ENCODE results near the gene HELZ2.
"Not testable (repeated sequence)": the region's sequence is repeated elsewhere in the genome, so short reads cannot be mapped to it uniquely, and the experiment has no call there.

The HELZ2 gene

DNA sequence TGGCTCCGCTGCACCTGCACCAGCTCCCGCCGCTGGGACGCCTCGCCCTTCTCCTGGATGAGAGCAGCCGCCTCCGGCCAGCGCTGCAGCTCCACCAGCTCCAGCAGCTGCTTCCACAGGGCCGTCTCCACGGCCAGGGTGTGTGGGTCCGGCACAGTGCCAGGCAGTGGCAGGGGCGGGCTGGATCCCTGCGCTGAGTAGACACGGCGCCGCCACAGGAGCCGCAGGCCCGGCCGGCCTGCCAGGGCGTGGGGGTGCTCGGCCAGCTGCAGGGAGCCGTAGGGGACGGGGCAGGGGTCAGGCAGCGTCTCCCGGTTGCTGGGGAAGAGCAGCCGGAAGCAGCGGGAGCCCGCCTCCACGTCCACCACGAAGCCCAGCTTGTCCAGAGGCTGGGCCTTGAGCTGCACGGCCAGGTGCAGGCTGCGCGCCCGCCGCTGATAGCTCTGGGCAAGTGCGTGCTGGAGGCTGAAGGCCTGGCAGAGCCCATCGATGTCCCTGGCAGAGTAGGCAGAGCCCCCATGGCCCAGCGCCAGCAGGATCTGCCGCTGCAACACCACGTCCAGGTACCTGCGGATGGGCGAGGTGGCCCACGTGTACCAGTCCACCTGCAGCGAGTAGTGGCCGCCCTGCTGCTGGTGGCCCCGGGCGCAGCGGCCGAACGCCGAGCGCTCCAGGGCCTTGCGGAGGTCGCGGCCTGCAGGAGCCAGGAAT lies 10.7 kb downstream of the HELZ2 start:
- no peak for FAIRE-seq

DNA sequence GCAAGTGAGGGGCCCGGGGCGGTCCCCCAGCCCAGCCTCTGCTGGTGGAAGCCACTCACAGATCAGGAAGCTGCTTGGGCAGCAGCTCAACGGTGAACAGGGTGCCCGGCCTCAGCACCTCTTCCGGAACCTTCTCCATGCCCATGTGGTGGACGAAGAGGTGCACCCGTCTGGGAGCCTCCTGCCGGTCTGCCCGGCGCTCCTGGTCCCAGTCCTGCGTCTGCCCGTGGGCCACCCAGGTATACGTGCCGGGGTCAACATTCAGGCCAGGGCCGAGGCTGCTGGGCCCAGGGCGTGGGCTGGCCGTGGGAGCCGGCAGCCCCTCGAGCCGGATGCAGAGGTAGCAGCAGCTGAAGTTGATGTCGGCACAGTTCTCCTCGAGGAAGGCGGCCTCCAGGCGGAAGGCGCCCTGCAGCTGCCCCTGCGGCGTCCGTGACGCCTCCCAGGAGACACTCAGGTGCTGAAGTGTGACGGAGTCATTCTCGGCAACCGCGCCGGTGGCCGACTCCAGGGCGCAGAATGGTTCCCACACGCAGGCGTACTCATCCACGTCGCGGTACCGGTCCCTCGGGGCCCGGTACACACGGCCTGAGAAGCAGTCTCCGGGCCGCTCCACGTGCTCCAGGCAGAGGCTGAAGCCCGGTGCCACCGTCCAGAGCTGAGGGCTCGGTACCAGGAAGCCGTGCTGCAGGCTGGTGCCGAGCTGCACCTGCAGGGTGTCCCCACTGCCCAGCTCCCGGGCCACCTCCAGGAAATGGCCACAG lies 11.4 kb downstream of the HELZ2 start:
- no peak for FAIRE-seq

DNA sequence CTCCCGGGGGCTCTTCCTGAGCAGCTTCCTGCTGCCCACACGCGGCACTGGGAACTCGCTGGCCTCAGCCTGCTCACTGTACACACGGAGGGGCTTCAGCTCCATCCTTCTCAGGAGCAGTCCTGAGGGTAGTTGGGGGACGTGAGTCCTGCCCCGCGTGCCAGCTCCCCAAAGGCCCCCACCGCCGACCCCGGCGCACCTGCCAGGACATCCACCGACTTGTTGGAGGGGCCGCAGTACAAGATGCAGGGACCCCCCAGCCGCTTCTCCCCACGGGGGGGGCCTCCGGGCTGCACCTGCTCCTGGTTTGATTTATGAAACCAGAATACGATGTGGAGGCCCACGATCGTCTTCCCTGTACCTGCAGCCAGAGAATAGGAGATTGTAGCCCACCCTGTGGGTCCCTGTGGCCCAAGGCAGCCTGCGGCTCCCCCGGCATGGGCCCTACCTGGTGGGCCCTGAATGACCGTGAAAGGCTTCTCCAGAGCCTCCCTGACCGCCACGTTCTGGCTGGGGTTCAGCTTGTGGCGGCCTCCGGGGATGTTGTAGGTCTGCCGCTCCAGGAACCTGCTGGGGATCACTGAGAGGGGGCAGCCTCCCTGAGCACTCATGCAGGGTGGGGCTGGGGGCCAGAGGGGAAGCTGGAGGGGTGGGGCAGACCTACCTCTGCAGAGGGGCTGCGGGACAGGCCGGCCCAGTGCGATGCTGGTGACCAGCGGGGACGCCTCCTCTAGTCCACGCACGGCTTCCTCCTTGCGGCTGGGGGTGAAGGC lies 12.2 kb downstream of the HELZ2 start:
- FAIRE-seq = no peak

DNA sequence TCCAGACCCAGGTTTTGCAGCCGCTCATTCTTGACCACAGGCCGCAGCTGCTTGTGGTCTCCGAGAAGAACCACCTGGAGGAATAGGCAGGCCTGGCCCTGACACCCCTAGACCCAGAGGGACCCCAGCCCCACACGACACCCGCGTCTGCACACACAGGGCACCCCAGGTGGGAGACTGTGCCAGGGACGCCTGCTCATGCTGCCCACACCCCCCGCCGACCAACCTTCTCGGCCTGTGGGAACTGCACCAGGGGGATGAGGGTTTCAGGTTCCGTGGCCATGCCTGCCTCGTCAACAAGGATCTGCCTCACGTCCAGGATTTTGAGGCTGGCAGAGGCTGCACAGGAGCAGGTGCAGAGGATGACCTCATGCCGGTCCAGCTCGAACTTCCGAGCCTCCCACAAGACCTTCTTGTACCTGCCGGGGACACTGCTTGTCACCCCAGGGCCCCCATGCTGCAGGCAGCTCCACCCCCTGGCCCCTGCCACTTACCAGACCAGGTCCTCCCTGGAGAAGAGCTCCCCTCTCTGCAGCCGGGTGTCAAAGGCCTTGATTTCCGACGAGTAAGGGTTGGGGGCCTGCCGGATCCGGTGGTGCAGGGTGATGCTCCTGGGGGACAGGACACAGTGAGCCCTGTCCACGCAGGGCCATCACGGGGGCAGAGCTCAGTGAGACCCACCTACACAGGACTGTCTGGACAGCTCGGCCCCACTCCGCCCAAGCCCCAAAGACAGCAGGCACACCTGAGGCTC lies 13.0 kb downstream of the HELZ2 start:
- FAIRE-seq = no peak

DNA sequence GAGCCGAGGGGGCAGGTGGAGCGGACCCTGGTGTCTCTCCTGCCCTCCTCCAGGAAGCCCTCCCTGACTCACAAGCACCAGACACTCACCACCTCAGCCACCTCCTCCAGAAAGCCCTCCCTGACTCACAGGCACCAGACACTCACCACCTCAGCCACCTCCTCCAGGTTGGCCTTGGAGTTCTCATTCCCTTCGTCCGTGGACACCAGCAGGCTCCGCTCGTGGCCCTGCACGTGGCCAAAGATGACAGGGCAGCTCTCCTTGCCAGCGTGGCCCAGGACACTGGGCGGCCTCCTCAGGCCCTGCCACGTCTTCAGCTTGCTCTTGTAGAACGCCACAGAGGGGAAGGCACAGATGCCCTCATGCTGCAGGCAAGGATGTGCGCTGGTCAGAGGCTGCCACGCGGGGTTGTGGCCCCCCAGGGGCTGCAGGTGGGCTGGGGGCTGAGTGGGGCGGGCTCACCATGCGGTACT lies 13.7 kb downstream of the HELZ2 start:
- no peak for FAIRE-seq

DNA sequence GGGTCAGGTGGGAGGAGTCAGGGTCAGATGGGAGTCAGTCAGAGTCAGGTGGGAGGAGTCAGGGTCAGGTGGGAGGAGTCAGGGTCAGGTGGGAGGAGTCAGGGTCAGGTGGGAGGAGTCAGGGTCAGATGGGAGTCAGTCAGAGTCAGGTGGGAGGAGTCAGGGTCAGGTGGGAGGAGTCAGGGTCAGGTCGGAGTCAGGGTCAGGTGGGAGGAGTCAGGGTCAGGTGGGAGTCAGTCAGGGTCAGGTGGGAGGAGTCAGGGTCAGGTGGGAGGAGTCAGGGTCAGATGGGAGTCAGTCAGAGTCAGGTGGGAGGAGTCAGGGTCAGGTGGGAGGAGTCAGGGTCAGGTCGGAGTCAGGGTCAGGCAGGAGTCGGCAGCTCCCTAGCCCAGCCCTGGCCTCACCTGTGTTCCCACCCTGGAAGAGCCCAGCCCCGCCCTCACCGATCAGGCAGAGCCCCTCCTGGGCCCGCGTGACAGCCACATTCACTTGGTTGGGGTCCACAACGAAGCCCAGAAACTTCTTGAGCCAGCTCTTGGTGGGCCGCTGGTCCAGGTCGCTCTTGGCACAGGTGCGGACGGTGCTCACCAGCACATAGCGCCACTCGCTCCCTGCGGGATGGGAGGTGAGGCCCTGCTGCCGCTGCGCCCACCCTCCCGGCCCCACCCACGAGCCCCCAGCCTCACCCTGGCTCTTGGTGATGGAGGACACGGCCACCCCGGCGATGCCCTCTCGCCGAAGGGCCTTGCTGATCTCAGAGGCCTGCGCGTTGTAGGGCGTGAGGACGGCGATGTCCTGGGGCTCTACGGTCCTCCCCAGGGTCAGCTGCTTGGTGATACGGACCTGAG lies 14.3 kb downstream of the HELZ2 start:
- not testable (repeated sequence) for FAIRE-seq

DNA sequence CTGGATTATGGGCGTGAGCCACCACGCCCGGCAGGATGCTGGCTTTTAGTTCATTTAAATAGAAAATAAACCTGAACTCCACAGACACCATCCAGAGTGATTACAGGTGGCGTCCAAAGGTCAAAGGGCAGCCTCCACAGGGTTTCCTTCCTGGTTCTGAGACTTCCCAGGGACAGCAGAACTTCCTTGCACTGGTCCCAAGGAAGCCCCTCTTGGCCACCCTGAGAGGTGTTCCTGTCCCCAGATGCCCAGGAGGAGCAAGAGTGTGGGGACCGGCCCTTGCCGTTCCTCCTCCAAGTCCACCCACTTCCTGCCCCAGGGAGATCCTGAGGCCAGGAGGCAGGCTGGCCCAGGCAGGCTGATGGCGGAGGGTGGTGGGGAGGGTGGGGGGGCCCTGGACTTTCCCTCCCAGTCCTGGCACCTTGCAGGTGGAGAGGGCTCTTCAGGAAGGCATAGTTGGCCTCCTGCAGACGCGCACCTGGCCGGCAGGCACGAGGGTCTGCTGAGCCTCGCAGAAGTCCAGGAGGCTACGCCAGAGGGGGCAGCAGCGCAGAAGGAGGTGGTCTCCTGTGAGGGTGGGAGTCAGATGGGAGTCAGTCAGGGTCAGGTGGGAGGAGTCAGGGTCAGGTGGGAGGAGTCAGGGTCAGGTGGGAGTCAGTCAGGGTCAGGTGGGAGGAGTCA lies 15.1 kb downstream of the HELZ2 start:
- FAIRE-seq = no peak

DNA sequence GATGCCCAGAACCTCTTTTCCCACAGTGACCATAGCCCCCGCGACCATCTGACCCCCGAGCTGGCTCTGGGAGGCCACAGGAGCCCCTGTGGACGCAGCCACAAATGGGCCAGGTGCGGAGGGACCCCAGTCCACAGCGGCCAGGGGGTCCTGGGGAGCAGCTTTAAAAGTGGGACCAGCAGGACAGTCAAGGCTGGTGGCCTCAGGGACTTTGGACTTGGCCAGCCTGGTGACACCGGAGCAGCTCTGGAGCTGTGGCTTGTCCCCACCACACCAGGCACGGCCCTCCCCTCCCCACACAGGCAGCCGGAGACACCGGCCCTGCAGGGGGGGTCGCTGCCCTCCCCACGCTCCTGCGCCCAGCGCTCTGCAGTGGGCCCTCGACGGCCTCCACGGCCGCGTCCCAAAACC lies 16.6 kb downstream of the HELZ2 start:
- FAIRE-seq = no peak

DNA sequence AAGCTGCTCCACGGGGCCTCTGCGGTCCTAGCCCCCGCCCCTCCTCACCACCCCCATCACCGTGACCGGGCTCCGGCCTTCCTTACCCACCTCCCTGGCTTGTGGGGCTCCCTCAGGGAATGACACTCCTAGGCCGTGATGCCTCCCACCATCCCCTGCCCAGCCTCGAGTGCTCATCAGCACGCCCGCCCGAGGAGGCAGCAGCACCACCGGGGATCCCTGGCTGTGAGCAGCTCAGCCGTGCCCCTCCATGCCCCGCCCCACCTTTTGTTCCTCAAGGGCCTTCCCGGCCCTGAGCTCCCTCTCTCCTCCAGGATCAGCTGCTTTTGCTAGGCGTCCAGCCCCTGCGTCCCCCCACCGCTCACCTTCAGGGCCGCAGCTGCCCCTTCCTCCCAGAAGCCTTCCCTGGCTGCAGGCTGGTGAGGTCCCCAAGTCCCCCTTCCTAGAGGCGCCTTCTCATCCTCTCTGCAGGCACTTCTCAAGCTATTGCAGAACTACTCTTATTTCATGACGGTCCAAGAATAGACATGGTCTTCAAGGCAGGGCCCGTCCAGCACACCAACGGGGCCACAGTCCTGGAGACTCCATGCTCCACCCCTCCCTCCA lies 17.1 kb downstream of the HELZ2 start:
- FAIRE-seq = no peak

DNA sequence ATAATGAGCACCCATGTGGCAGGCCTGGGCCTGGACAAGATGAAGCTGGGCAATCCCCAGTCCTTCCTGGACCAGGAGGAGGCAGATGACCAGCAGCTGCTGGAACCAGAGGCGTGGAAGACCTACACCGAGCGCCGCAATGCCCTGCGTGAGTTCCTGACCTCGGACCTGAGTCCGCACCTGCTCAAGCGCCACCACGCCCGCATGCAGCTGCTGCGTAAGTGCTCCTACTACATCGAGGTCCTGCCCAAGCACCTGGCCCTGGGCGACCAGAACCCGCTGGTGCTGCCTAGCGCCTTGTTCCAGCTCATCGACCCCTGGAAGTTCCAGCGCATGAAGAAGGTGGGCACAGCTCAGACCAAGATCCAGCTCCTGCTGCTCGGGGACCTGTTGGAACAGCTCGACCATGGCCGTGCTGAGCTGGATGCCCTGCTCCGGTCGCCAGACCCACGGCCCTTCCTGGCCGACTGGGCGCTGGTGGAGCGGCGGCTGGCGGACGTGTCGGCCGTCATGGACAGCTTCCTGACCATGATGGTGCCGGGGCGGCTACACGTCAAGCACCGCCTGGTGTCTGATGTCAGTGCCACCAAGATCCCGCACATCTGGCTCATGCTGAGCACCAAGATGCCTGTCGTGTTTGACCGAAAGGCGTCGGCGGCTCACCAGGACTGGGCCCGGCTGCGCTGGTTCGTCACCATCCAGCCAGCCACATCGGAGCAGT lies 18.2 kb downstream of the HELZ2 start:
- FAIRE-seq = no peak

DNA sequence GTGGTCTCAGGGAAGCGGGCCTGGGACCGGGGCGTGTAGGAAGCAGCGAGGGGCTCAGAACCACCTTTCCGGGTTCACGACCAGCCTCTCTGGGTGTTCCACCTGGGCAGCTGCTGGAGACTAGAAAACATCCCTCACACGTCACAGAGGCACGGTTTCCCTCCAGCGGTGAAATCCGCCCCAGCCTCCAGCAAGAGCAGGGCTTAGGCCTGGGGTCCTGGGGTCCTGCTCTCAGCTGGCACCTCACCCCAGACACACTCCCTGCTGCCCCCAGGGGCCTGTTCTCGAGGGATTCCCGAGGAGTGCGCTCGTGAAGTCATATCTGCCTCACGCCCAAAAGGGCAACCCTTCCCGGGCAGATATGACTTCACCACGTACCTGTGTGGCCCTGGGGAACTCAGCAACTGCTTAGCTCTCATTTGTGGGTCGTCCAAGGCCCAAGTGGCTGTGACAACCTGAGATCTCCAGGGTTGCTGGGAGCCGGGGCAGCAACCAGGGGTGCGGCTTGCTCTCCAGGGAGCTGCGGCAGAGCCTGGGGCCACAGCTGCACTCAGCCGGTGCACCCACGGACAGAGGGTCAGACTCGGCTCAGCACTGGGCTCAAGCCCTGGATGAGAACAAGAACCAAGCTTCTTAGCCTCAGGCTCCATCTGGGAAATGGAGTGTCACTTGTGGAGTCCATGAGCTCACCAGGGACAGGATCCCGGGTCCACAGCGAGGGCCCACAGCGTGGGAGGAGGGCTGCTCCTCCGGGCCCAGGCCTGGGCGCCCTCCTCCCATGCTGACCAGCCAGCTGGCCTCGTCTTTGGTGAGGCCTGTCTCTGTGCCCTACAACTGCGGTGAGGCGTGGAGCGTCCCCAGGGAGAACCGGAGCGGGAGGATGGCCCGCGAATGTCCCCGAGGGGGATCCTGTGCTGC lies 19.4 kb downstream of the HELZ2 start:
- FAIRE-seq = no peak

DNA sequence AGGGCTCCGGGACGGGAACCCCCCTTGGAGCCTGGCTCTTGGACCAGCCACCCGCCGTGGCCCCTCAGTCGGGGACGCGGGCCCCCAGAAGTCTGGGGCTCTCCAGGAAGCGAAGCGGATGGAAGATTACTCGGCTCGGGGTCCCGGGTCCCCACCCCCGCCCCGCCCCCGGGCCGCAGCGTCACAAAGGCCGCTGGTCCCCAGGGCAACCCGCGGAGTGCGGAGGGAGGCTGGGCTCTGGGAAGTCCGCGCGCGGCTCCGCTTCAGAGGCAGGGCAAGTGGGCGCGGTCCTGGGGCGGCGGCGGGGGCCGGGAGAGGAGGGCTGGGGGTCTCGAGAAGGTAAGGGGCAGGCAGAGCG lies 20.1 kb downstream of the HELZ2 start, which contains the start of gene FNDC11:
FNDC11 (plus strand) TSS at position 227 of the 358 bp plus-strand sequence. CDS start 1,505 bp downstream, outside the sequence.
- no peak for FAIRE-seq

DNA sequence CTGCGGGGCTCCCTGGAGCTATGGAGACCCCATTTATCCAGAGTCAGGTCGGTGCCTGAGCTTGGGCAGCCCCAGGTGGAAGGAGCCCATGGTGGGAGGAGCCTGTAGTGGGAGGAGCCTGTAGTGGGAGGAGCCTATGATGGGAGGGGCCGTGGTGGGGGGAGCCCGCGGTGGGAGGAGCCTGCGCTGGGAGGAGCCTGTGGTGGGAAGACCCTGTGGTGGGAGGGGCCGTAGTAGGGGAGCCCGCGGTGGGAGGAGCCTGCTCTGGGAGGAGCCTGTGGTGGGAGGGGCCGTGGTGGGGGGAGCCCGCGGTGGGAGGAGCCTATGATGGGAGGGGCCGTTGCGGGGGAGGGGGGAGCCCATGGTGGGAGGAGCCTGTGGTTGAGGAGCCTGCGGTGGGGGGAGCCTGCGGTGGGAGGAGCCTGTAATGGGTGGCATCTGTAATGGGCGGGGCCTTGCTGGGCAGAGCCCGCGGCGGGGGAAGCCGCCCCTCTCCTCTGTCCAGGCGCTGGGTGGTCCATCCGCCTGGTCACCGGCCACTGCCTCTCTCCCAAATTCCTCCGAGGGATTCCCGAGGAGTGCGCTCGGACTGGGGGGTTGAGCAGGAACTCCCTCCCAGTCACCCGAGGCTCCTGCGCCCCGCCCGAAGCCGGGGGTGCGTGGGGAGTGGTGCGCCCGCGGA lies 20.6 kb downstream of the HELZ2 start:
- FAIRE-seq = no peak

DNA sequence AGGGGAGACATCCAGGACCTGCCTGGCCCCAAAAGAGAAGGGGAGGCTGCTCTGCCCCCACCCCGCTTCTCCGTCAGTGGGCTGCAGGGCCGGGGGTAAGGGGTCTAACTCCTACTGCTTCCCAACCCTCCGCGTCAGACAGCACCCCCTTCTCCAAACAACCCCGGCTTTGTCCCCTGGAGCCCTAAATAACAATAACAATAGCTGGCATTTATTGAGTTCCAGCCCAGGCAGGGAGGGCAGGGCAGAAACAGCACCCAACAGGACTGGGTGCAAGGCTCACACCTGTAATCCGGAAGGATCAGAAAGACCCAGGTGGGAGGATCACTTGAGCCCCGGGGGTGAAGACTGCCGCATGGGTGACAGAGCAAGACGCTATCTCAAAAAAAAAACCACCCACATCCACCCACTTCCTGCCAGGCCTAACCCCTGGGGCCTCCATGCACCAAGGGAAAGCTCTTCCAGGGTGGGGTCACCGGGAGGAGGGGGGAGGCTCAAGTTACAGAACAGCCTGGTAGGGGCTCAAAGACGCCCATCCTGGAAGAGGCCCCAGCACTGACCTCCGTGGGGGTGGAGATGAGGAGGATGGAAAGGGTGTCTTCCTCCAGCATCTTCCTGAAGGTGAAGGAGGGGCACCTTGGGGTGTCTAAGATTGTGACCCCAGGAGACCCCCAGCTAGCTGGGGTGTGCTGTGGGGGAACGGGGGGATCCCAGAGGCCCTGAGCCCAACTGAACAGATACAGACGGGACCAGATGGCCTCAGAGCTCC lies 21.4 kb downstream of the HELZ2 start:
- no peak for FAIRE-seq

DNA sequence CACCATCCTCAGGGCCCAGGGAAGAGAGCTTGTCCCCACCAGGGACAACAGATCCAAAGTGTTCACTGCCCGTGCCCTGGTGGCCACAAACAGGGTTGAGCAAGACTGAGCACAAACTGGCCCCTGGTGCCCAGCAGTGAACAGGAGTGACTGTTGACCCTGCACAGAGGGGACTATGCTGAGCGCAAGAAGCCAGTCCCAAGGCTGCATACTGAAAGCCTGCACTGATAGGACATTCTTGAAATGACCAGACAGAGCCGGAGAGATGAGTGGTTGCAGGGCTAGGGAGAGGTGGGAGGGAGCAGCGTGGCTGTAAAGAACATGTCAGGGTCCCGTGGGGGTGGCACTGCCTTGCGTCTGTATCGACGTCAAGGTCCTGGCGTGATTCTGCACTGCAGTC lies 23.0 kb downstream of the HELZ2 start:
- no peak for FAIRE-seq

DNA sequence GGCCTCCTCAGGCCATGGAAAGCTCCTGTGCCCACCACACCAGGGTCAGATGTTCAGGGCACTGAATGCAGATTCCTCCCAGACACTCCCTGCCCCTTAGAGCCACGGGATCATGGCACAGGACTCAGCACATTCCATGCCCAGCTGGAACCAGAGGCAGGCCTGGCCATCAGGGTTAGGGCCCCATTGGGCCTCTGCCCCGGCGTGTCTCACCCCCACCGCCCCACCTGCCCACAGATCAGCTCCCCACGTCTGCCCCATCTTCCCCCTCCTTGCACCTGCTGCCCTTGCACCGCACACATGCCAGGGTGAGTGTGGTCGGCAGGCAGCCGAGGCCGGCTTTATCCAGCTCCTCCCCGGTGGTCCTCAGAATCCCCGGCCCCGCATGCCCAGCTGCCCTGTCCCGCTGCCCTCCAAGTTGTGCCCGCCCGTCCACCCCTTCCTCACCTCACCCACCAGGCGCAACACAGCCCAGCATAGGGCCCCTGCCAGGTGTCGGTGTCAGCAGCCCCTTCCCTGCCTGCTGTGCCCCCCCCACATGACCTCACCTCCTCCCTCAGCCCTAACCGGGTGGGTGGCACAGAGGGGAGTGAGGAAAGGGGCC lies 24.3 kb downstream of the HELZ2 start:
- FAIRE-seq = no peak

DNA sequence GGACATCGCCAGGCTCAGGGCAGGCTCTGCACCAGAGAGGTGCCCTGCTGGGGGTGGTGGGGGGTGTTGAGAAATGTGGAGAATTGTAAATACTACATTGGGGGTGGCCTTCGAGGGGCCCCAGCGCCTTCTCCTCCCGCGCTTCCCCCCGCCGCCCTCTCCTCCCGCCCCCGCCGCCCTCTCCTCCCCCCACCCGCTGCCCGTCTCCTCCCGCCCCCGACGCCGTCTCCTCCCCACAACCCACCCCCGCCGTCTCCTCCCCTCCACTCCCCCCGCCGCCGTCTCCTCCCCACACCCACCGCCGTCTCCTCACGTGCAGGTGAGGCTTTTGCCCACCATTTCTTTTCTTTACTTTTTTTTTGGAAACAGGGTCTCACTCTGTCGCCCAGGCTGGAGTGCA lies 25.0 kb downstream of the HELZ2 start:
- FAIRE-seq = no peak

All from TTC549 (cell line).